ENCODE data around the gene PITX2. TPM values are rescaled to one million over a fixed set of nuclear protein-coding genes. Genes with fewer than 3 reads are reported as not detected.

The PITX2 gene
- total and polyA plus RNA-seq, 2 experiments from 2014 or later: 0.52 to 0.99 TPM

- Histone ChIP-seq H3K27ac (ENCODE audit: low read depth) (no peak overlapping the region), H3K9me2 (ENCODE audit: insufficient read depth) (no peaks in the 10 kb centered on the region), H3K79me2 (replicated peaks; ENCODE audit: insufficient read depth) (no peaks in the 10 kb centered on the region), H3K4me3 (peak overlapping the region; percentile 68), H2AFZ (peak overlapping the region; percentile 30; the same call in 1 of the 2 replicates), H3K27me3 (ENCODE audit: insufficient read depth) (peaks cover 98% of the 10 kb centered on the region), H3F3A (replicated peaks; ENCODE audit: low read depth) (peaks cover 42% of the 10 kb centered on the region), H4K20me1 (replicated peaks; ENCODE audit: insufficient read depth) (peaks cover 12% of the 10 kb centered on the region; the same call in 1 of the 2 replicates), H3K4me2 (peak overlapping the region; percentile 90), H3K4me1 (ENCODE audit: insufficient read depth) (peaks cover 65% of the 10 kb centered on the region), H3K36me3 (ENCODE audit: insufficient read depth) (no peaks in the 10 kb centered on the region)
- peak; percentile 60 for TF ChIP-seq EZH2phosphoT487 (IDR thresholded peaks at IDR 0.05; ENCODE audit: unreplicated experiment)
- TF ChIP-seq POLR2AphosphoS5 (IDR thresholded peaks at IDR 0.05; ENCODE audit: low read depth): peak; percentile 13; the same call in 1 of the 2 replicates
- TF ChIP-seq, protein P1, sequence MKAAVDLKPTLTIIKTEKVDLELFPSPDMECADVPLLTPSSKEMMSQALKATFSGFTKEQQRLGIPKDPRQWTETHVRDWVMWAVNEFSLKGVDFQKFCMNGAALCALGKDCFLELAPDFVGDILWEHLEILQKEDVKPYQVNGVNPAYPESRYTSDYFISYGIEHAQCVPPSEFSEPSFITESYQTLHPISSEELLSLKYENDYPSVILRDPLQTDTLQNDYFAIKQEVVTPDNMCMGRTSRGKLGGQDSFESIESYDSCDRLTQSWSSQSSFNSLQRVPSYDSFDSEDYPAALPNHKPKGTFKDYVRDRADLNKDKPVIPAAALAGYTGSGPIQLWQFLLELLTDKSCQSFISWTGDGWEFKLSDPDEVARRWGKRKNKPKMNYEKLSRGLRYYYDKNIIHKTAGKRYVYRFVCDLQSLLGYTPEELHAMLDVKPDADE (IDR thresholded peaks at IDR 0.05): no peak
- TF ChIP-seq, protein P2, sequence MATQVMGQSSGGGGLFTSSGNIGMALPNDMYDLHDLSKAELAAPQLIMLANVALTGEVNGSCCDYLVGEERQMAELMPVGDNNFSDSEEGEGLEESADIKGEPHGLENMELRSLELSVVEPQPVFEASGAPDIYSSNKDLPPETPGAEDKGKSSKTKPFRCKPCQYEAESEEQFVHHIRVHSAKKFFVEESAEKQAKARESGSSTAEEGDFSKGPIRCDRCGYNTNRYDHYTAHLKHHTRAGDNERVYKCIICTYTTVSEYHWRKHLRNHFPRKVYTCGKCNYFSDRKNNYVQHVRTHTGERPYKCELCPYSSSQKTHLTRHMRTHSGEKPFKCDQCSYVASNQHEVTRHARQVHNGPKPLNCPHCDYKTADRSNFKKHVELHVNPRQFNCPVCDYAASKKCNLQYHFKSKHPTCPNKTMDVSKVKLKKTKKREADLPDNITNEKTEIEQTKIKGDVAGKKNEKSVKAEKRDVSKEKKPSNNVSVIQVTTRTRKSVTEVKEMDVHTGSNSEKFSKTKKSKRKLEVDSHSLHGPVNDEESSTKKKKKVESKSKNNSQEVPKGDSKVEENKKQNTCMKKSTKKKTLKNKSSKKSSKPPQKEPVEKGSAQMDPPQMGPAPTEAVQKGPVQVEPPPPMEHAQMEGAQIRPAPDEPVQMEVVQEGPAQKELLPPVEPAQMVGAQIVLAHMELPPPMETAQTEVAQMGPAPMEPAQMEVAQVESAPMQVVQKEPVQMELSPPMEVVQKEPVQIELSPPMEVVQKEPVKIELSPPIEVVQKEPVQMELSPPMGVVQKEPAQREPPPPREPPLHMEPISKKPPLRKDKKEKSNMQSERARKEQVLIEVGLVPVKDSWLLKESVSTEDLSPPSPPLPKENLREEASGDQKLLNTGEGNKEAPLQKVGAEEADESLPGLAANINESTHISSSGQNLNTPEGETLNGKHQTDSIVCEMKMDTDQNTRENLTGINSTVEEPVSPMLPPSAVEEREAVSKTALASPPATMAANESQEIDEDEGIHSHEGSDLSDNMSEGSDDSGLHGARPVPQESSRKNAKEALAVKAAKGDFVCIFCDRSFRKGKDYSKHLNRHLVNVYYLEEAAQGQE (IDR thresholded peaks at IDR 0.05; ENCODE audit: unreplicated experiment): no peak
- TF ChIP-seq CTCF (conservative IDR thresholded peaks at IDR 0.05; ENCODE audit: low read depth in 2 of 2): peak; percentile 18 to 28; a peak in 3 of 4 replicates
- TF ChIP-seq EZH2 (IDR thresholded peaks at IDR 0.05; ENCODE audit: low read depth, unreplicated experiment): peak; percentile 9
- H3K36me3 Mint-ChIP-seq (ENCODE audit: low read depth): no peaks in the 10 kb centered on the region; the same call in 2 of the 3 replicates
- peak; percentile 22 for ATAC-seq
- H3K4me3 Mint-ChIP-seq: peak overlapping the region; percentile 75
- no peak overlapping the region for H3K27ac Mint-ChIP-seq
- peaks cover 99% of the 10 kb centered on the region for H3K27me3 Mint-ChIP-seq (ENCODE audit: insufficient read depth, low read depth, poor library complexity)
- H3K4me1 Mint-ChIP-seq: peaks cover 56% of the 10 kb centered on the region
- peak; percentile 88 for DNase-seq (ENCODE audit: low spot score)
- H3K9me3 Mint-ChIP-seq: no peaks in the 10 kb centered on the region; the same call in none of the 3 replicates
These were observed 2.1 kb downstream of the PITX2 start for GRCh38 chr4:110620691-110621327.

GRCh38 chr4:110620322-110620690, 2.6 kb downstream of the PITX2 start:
- Histone ChIP-seq H3K4me1 (ENCODE audit: insufficient read depth) (peaks cover 61% of the 10 kb centered on the region), H4K20me1 (replicated peaks; ENCODE audit: insufficient read depth) (peaks cover 11% of the 10 kb centered on the region; the same call in 1 of the 2 replicates), H3K79me2 (replicated peaks; ENCODE audit: insufficient read depth) (no peaks in the 10 kb centered on the region), H3K36me3 (ENCODE audit: insufficient read depth) (no peaks in the 10 kb centered on the region), H3F3A (replicated peaks; ENCODE audit: low read depth) (peaks cover 42% of the 10 kb centered on the region), H3K4me3 (peak overlapping the region; percentile 68), H3K27me3 (ENCODE audit: insufficient read depth) (peaks cover 98% of the 10 kb centered on the region), H3K9me2 (ENCODE audit: insufficient read depth) (no peaks in the 10 kb centered on the region), H2AFZ (0 out of 2 replicates have a peak overlapping the region, but pooled peaks have one; percentile 30), H3K27ac (ENCODE audit: low read depth) (no peak overlapping the region), H3K4me2 (peak overlapping the region; percentile 90)
- ATAC-seq (no peak), DNase-seq (ENCODE audit: low spot score) (no peak)
- Mint-ChIP-seq H3K4me1 (peaks cover 56% of the 10 kb centered on the region), H3K9me3 (no peaks in the 10 kb centered on the region; the same call in none of the 3 replicates), H3K36me3 (ENCODE audit: low read depth) (no peaks in the 10 kb centered on the region; the same call in 2 of the 3 replicates), H3K4me3 (peak overlapping the region; percentile 75; the same call in 2 of the 3 replicates), H3K27ac (no peak overlapping the region), H3K27me3 (ENCODE audit: insufficient read depth, low read depth, poor library complexity) (peaks cover 99% of the 10 kb centered on the region)
- TF ChIP-seq POLR2AphosphoS5 (IDR thresholded peaks at IDR 0.05; ENCODE audit: low read depth): no peak
- TF ChIP-seq ZNF114 (CRISPR knock-in tag; IDR thresholded peaks at IDR 0.05): no peak
- no peak for TF ChIP-seq STAT1 (IDR thresholded peaks at IDR 0.05; ENCODE audit: unreplicated experiment)
- peak; percentile 72 for TF ChIP-seq EZH2 (IDR thresholded peaks at IDR 0.05; ENCODE audit: low read depth, unreplicated experiment)
- no peak for TF ChIP-seq EZH2phosphoT487 (IDR thresholded peaks at IDR 0.05; ENCODE audit: unreplicated experiment)
